HUES64 (cell line): ENCODE data around the gene SPDYE2B.
A peak's percentile ranks its signal among the peaks of the same experiment; 100 is the strongest.
"Not testable (repeated sequence)": the region's sequence is repeated elsewhere in the genome, so short reads cannot be mapped to it uniquely, and the experiment has no call there.

Experiments
- H3K27ac ChIP-seq: 2 replicates; pipeline ENCODE4 v1.7.0; 2013; ENCODE audit warnings: low read depth, low read length, inconsistent platforms
- H3K27me3 ChIP-seq: 2 replicates; pipeline ENCODE4 v1.6.1; 2013; ENCODE audit warnings: mild to moderate bottlenecking, low read length; ENCODE audit not compliant: insufficient read depth
- H3K36me3 ChIP-seq: 2 replicates; pipeline ENCODE4 v1.6.1; 2013; ENCODE audit warnings: mild to moderate bottlenecking, low read length; ENCODE audit not compliant: insufficient read depth
- H3K4me1 ChIP-seq: 2 replicates; pipeline ENCODE4 v1.6.1; 2013; ENCODE audit warnings: mild to moderate bottlenecking, low read length, moderate library complexity; ENCODE audit not compliant: insufficient read depth
- H3K4me3 ChIP-seq: 2 replicates; pipeline ENCODE4 v1.5.1; 2013; ENCODE audit warnings: mild to moderate bottlenecking, low read length, moderate library complexity
- H3K9ac ChIP-seq: 2 replicates; pipeline ENCODE4 v1.6.1; 2013; ENCODE audit warnings: mild to moderate bottlenecking, low read depth, low read length
- H3K9me3 ChIP-seq: 2 replicates; pipeline ENCODE4 v1.6.1; 2013; ENCODE audit warnings: low read depth, low read length; ENCODE audit not compliant: insufficient read depth
- WGBS: fragments of 150-250, 120-280 bp; methylation state at CpG from one replicate; pipeline ENCODE4 v1.1.7; 2013; ENCODE audit warnings: missing lambda C conversion rate; 5-methylcytosine and 5-hydroxymethylcytosine counted together

Gene SPDYE2B

GRCh38 chr7:102615930-102616329, 34.2 kb upstream of the SPDYE2B start:
- not testable (repeated sequence) for H3K27ac ChIP-seq, H3K9me3 ChIP-seq, H3K9ac ChIP-seq, H3K4me1 ChIP-seq, H3K27me3 ChIP-seq, H3K4me3 ChIP-seq, H3K36me3 ChIP-seq
- WGBS, result no CpG with 5 or more reads among the region's 10 CpGs

- peak within 1 kb of the TSS; percentile 47 for H3K4me3 ChIP-seq
- not testable (repeated sequence) for H3K27me3 ChIP-seq, H3K9me3 ChIP-seq, H3K36me3 ChIP-seq, H3K4me1 ChIP-seq, H3K9ac ChIP-seq, H3K27ac ChIP-seq
- WGBS, result under 1% methylated on average over 13 of the region's 62 CpGs
Observed at GRCh38 chr7:102616507-102617125, 33.5 kb upstream of the SPDYE2B start, which contains the start of gene RASA4. Gene RASA4 (minus strand): TSS chr7:102616756. CDS start chr7:102616689, 67 bp downstream.

- H3K27me3 ChIP-seq, H3K9me3 ChIP-seq, H3K4me3 ChIP-seq, H3K4me1 ChIP-seq, H3K36me3 ChIP-seq, H3K9ac ChIP-seq, H3K27ac ChIP-seq: not testable (repeated sequence)
- 91% methylated on average over 2 of the region's 8 CpGs for WGBS
Observed at GRCh38 chr7:102618122-102618521, 32.0 kb upstream of the SPDYE2B start.

GRCh38 chr7:102627271-102627904, 22.7 kb upstream of the SPDYE2B start:
- H3K4me1 ChIP-seq, H3K9me3 ChIP-seq, H3K27ac ChIP-seq, H3K36me3 ChIP-seq, H3K9ac ChIP-seq, H3K27me3 ChIP-seq, H3K4me3 ChIP-seq: not testable (repeated sequence)
- no CpG with 5 or more reads among the region's 8 CpGs for WGBS

- H3K27ac ChIP-seq, H3K9ac ChIP-seq, H3K4me3 ChIP-seq, H3K4me1 ChIP-seq, H3K27me3 ChIP-seq, H3K36me3 ChIP-seq, H3K9me3 ChIP-seq: not testable (repeated sequence)
- WGBS, result no CpG with 5 or more reads among the region's 9 CpGs
Observed at GRCh38 chr7:102630622-102631021, 19.5 kb upstream of the SPDYE2B start.

GRCh38 chr7:102634299-102634698, 15.8 kb upstream of the SPDYE2B start:
- not testable (repeated sequence) for H3K4me1 ChIP-seq, H3K9me3 ChIP-seq, H3K27ac ChIP-seq, H3K36me3 ChIP-seq, H3K4me3 ChIP-seq, H3K27me3 ChIP-seq, H3K9ac ChIP-seq
- 90% methylated on average over 2 of the region's 6 CpGs for WGBS

- not testable (repeated sequence) for H3K27ac ChIP-seq, H3K4me1 ChIP-seq, H3K36me3 ChIP-seq, H3K4me3 ChIP-seq, H3K27me3 ChIP-seq, H3K9me3 ChIP-seq, H3K9ac ChIP-seq
- no CpG with 5 or more reads among the region's 5 CpGs for WGBS
Observed at GRCh38 chr7:102635354-102635753, 14.8 kb upstream of the SPDYE2B start.

- H3K4me1 ChIP-seq, H3K9me3 ChIP-seq, H3K27ac ChIP-seq, H3K27me3 ChIP-seq, H3K36me3 ChIP-seq, H3K4me3 ChIP-seq, H3K9ac ChIP-seq: not testable (repeated sequence)
- WGBS, result 89% methylated on average over 7 of the region's 13 CpGs
Observed at GRCh38 chr7:102636956-102637355, 13.2 kb upstream of the SPDYE2B start.

- H3K36me3 ChIP-seq, H3K27me3 ChIP-seq, H3K9ac ChIP-seq, H3K4me3 ChIP-seq, H3K9me3 ChIP-seq, H3K4me1 ChIP-seq, H3K27ac ChIP-seq: not testable (repeated sequence)
- WGBS, result 88% methylated on average over 5 of the region's 11 CpGs
Observed at GRCh38 chr7:102638848-102639247, 11.3 kb upstream of the SPDYE2B start.

- H3K27ac ChIP-seq, result not testable (repeated sequence)
- no CpG with 5 or more reads among the region's 9 CpGs for WGBS
Observed at GRCh38 chr7:102642691-102643090, 7.4 kb upstream of the SPDYE2B start, which contains the start of gene UPK3BL1. Gene UPK3BL1 (minus strand): TSS chr7:102642791. CDS start chr7:102642741, 50 bp downstream.

GRCh38 chr7:102643404-102643803, 6.7 kb upstream of the SPDYE2B start:
- H3K4me3 ChIP-seq, H3K9ac ChIP-seq, H3K27ac ChIP-seq, H3K4me1 ChIP-seq, H3K36me3 ChIP-seq, H3K27me3 ChIP-seq, H3K9me3 ChIP-seq: not testable (repeated sequence)
- no CpG with 5 or more reads among the region's 1 CpG for WGBS

More at GRCh38 chr7:102642691-102643090, 7.4 kb upstream of the SPDYE2B start, which contains the start of gene UPK3BL1:
- H3K9me3 ChIP-seq, H3K4me1 ChIP-seq, H3K4me3 ChIP-seq, H3K27me3 ChIP-seq, H3K36me3 ChIP-seq, H3K9ac ChIP-seq: not testable (repeated sequence)

- not testable (repeated sequence) for H3K9ac ChIP-seq, H3K4me1 ChIP-seq, H3K9me3 ChIP-seq, H3K36me3 ChIP-seq, H3K27ac ChIP-seq, H3K27me3 ChIP-seq, H3K4me3 ChIP-seq
- WGBS, result 91% methylated on average over 5 of the region's 7 CpGs
Observed at GRCh38 chr7:102647813-102648212, 2.3 kb upstream of the SPDYE2B start.
